ENCODE measurements around the gene MYO3B.
"Not testable (repeated sequence)": the region's sequence is repeated elsewhere in the genome, so short reads cannot be mapped to it uniquely, and the experiment has no call there.

Gene MYO3B

DNA sequence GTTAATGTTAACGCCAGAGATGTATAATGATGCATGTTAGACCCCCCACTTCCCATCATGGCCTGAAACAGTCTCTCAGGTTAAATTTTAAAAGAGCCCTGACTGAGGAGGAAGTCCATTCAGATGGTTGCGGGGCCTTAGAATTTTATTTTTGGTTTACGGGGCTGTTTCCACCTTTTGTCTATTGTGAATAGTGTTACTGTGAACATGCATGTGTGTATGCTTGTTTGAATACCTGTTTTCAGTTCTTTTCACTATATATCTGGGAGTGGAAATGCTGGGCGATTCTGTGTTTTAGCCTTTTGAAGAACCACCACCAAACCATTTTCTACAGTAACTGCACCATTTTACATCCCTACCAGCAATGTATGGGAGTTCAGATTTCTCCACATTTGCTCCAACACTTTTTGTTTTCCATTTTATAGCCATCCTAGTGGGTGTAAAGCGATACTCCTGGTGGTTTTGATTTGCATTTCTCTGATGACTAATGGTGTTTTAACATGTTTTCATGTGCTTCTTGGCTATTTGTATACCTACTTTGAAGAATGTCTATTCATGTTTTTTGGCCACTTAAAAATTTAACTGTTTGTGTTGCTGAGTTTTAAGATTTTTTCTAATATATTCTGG lies 133.0 kb downstream of the MYO3B start:
- DNase-seq: no peak

DNA sequence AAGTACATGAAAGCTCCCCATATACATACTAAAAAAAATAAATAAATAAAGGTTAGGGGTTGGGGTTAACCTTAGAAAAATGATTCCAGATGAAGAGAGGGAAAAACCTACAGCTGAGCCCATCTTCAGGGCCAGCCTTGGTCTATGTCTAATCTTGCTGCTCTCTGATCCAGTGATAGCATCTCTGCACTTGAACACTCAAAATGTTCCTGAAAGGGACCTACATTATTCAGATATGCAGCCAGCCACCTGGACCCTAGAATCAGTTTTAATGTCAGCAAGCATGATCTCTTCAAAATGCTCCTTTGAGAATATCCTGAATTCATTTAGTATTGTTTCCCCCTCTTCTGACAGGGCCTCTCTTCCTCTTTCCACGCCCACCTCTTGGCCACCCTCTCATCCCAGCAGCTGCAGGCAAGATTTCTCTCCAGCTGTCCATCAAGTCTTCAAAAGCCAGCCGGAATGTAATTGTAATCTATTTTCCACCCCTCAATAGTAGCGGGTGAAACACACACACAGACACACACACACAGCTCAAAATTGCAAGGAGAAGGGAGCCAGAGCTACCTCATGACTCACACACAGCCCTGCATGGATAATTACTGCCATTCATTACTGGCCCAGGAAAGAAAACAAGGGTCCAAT lies 135.5 kb downstream of the MYO3B start:
- DNase-seq: no peak

DNA sequence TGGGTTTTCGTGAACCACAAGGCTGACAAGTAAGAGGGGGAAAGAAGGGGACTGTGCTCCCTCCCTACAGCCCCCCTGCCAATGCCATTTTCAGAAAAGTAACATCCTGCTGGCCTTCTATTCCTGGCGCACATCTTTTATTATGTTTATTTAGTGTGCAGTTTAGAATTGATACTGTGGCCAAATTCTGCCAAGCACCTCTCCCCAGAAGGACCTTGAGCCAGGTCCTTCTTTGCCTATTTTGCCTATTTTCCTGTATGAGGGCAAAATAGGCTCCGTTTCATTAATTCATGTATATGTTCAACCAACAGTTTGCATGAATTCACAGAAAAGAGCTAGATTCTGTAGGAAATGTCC lies 136.0 kb downstream of the MYO3B start:
- DNase-seq: no peak

DNA sequence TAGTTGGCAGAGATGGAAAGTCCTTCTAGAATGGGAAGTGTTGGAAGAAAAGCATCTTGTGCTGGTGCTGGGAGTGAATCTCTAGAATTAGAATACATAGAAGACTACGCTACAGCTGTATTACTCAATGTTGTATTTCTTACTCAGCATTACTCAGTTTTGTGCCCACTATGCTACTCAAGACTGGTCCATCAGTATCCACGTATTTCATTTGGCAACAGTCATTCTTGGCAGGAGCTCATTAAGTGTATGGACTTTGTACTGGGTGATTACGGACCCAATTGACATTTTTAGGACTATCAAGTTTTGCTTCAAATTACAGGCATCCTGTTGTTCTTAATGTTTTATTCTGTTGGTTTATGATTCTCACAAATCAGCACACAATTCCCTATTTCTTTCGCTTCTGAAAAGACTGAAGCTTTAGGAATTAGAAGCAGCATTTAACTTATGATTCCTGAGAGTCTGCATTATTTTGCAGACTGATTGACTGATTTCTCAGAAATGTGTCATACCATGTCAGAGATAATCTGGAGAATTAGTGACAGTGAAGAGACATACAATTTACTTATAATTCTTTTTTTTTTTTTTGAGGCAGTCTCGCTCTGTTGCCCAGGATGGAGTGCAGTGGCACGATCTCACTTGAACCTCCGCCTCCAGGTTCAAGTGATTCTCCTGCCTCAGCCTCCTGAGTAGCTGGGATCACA lies 136.9 kb downstream of the MYO3B start:
- no peak for DNase-seq

DNA sequence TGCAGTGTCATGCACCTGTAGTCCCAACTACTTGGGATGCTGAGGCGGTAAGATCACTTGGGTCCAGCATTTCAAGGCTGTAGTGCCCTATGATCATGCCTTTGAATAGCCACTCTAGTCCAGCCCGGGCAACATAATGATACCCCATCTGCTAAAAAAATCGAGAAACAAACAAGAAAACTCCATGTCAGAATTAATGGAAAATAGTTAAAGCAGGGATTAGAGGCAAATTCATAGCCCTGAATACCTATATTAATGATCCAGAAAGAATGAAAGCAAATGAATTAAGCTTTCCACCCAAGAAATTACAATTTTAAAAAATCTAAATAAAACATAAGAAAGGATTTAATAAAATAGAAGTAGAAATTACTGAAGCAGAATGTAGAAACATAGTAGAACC lies 143.0 kb downstream of the MYO3B start:
- no peak for DNase-seq

DNA sequence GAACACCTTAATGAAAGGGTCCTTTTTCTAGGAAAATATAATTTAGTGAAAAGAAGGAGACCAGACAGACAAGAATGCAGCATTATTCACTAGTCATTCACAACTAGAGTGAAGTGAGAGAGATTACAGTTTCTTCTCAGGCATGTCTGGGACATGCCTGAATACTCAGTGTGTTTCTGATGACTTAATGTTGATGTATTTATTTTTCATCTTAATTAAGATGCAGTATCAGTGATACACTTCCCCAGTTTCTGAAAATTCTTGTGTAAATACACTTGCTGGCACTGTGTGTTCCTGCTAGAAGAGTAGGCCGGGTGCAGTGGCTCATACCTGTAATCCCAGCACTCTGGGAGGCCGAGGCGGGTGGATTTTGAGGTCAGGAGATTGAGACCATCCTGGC lies 143.6 kb downstream of the MYO3B start:
- DNase-seq: no peak

DNA sequence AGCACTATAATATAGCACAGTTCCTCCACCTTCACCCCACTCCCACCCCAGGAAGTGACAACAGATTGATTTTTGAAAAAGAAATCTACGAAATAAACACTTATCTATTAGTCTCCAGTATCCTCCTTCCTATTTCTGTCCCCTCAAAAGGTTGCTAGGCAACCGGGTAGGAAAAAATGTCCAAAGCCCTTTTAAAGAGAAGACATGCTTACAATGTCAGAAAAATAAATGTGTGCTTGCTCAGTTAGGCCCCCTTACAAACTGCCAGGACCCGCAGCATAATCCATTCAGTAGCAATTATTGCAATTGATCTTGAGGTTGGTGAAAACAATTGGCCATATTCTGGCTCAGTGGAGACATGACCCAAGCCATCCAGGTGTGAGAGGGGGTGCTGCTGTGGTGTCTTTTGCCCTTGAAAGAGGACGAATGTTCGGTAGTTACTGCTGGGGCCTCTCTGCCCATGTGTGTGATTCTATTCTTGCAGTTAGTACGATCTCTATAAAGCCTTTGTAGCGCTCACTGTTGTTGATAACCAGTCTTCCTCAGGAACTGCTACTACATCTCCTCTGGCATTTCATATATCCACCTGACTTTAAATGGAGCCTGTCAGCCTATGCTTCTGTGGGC lies 144.3 kb downstream of the MYO3B start:
- DNase-seq: no peak

DNA sequence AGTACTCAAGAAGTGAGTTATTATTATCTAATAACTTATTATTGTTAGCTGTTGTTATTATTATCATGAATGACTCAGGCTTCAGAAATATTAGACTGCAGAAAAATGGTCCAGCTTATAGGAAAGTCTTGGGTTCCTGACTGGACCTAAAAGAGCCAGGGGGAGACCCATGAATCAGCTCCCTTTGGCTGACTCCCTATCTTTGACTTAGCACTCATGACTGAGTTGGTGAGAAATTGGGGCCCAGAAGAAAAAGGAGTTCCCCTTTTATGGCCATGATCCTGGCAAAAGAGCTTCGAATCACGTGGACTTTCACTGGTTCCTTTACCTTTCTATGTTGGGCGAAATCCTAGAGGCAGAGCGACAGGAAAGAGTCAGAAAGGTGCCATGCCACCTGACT lies 145.8 kb downstream of the MYO3B start:
- DNase-seq: no peak

DNA sequence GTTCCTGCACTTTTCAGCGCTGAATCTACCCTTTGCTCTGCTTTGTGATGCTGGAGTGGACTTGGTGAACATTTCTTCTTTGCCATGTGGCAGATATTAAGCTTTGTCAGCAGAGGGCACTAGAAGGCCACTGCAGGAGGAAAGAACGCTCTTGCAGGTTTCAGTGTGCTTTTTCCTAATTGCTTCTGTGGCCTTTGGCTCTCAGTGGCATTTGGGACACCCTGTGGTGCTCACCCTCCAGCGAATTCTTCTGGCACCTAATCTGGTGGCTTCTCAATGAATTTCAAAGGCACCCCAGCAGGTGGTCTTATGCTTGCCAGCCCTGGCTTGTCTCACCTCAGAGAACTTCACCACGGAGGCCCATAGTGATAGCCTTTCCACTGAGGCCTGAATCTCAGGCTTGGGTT lies 146.7 kb downstream of the MYO3B start:
- no peak for DNase-seq

DNA sequence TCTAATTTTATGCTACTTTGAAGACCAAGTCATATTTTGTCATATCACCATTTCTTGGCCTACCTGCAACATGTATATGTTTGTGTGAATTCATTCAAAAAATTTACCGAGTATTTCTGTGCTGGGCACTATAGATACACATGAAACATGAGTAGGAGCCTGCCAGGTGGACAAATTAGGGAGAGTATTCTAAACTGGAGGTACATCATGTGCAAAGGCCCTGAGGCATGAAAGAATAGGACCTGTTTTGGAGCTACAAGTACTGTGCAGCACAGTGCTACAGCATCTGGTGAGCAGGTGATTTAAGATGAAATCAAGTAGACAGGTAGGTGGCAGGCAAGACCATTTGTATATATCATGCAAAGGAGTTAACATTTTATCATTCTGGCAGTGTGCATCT lies 152.9 kb downstream of the MYO3B start:
- DNase-seq: no peak

DNA sequence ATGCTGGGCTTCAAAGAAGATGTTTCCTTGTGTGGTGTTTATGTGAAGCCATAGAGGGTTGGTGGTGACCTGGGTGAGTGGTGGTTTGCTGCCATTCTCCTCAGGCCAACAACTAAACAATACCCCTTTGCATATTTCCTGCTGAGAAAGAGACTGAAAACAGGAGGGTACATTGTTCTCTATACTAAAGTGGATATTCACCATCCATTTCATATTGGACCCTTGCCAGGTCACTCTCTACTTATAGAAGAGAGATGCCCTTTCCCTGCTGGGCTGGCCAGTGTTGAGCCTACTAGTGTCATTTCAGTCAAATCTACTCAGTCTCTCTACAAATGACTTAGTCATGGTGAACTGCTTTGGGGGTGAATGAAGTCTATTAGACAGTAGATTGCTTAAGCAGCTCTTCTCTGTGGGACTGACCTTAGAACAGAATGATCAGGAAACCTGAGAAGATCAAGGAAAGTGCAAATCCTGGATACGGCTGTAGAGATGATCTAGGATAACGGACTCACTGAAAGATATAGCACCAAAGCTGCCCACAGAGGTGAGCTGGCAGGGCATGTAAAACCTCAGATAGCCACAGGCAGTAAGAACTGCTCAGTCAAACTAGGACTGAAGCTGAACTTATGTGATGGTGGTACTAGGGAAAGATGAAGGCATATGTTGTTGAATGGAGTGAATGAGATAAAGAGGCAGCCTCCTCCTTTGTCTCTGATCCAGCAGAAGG lies 154.9 kb downstream of the MYO3B start:
- DNase-seq: no peak

DNA sequence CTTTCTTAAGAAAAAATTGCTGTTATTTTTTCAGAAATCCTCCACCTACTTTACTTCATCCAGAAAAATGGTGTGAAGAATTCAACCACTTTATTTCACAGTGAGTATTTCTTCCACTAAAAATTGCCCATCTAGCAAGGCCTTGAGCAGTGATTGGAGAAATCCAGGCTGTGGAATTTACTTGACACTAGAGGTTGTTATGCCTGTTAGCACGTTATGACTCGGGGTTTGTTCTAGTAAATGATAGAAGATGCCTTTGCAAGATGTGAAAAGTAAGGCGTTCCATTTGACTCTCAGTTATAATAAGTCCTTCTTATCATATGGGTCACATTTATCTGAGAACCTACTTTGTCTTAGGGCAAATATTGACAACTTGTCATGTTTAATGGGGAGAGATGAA lies 157.4 kb downstream of the MYO3B start:
- no peak for DNase-seq

DNA sequence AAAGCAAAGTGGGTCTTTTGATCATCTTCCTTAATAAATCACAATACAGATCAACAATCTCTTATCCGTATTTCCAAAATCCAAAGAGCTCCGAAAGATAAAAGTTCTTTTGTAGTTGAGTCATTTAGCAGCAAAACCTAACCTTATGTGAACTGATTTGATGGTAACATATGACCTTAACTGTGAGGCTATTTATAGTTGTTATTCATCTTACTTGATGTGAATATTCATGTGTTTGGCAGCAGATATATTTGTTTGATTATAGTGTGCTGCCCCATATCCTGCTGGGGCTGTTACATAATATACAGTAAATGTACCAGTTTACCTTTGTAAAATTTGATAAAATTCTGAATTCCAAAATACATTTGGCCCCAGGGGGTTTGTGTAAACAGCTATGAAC lies 158.5 kb downstream of the MYO3B start:
- DNase-seq: no peak

DNA sequence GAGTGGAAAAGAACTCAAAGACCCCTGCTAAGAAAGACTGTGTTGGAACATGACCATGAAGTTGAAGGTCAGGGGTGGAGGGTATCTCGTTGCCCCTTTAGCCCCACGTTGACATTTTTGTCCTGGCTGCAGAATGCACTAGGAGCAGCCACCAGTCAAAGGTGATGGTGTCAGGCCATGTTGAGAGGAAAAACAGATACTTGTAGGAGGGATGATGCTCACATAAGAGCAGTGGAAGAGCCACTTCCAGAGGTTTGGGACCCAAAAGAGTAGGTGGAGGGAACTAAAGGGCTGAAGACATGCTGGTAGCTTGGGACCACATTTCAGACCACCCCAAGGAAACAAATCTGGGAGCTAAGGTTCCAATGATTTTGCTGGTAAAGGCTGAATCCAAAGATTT lies 159.0 kb downstream of the MYO3B start:
- DNase-seq: no peak

DNA sequence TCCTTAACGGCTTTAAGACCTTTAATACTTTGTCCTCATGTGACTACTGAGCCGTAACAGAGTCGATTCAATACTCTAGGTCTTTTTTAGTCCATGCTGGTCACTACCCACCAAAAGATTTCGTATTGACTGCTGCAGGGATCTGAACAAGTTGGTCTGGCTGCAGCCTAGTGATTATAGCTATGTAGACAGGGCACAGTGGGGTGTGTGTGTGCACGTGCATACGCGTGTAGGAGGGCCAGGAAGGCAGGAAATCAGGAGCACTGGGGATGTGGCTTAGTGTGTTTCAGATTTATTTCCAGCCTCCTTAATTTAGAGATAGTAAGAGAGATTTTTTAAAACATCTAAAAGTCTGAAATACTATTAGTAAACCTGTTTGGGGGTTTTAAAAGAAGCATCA lies 161.4 kb downstream of the MYO3B start:
- DNase-seq: no peak

DNA sequence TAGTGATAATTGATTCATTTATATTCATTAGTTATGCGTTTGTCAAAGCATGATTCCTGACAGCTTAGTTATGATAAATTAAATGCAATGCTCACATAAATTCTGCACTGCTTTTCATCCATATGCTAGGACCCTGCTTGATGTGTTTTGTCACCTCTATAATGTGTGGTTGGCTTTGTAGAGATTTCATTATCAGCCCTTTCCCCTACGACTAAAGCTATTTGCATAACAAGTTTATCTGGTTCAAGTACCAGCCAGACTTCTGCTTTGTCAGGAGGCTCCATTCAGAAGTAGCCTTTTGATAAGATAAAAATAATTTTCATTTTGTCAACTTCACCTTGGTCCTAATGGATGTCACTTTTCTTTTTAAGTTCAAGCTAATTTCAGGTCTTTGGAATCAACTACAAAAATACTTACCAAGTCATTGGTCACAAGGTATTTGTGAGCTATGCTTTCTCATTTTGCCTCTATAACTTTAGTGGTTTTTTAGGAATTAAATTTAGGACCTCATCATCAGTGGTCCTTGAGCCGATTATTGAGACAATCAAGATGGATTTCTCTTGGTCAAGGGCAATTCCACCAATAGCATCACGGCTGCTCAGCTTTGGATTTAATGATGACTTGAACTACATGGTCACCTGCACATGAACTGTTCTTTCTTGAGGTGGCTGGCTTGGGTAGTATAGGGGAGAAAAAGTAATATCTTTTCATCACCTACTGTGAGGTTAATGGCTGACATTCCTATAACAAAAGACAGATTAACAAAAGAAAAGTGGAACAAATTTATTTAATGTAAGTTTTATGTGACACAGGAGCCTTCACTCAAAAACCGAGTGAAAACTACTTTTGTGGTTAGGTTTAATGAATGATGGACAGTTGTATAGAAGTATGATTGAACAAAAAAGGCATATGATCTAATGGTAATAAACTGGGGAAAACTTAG lies 162.1 kb downstream of the MYO3B start:
- DNase-seq: no peak

DNA sequence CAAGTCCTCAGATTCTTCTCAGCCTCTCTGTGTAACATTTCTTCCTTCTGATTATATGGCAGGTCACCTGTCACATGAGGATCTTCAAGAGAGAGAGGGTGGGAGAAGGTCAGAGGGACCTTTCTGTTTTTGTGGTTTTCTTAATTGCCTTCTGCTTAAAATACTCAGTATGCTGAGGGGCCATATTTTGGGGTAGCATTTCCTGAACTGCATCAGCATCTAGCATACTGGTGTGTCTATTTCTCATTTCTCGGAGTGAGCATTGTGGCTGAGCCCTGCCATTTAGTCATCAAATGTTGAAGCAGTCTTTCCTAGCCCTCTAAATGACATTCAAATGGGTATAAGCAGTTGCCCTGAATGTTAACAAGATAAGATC lies 162.7 kb downstream of the MYO3B start:
- no peak for DNase-seq

DNA sequence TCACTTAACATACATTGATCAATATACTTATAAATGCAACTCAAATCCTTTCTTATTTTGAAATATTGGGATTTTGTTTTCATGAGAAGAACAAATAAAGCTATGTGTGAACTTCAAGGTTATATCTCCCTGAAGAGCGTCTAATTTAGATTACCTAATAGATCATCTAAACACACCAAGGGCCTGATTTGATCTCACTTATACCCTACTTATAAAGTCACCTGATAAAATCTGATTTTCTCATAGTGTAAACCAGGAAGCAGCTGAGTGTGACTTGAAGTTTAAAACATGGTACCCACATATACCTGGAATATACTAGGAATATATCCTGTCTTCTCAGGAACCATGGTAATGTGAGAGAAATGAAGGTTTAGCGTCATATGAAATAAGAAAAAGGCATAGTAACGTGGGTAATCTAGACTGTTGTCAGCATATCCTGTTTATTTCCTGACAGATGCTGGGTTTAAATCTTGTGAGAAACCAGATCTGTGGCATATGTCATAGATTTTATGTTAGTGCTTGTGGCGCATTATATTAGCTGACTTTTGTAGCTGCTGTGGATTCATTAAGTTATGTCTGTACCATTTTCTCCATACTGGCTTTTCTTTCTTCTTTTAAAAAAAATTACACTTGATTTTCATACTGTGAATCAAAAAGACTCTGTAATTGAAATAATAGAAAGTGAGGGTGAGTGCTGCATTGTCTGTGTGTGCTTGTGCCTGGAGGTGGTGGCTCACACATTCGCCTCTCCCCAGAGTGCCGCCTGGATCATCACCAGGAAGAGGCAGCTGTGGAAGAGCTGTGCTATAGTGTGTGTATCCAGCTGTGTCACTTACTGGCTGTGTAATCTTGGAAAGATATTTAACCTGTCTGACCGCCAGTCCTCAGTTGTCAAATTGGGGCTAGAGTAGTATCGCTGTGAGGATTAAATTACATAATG lies 164.0 kb downstream of the MYO3B start:
- no peak for DNase-seq

DNA sequence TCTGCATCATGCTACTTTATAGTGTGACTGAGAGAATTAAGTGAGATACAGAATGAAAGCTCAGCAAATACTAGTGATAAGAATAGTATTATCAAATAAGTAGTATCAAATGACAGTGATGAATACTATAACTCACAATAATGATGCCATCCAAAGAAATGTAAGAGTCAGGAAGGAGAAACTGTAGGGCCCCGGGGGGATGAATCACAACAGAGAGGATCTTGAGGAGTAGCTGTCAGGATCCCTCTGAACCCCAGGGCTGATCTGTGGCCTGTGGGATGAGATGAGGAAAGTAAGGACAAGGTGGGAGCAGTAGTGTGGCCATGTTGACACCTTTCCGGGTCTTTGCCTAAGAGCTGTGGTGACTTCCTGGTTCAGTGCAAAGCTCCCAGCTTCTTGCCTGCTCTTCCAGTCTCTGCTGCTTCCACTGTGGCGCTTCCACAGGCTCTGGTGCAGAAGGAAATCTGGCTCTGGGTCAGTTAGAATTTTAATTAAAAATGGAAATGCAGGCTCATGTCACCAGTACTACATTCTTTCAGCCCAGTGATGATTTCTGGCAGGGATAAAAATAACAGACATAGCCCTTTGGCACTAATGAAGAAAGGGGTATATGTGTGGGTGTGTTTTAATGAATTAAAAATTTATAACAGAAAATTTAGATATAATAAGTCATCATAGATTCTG lies 166.9 kb downstream of the MYO3B start:
- no peak for DNase-seq

DNA sequence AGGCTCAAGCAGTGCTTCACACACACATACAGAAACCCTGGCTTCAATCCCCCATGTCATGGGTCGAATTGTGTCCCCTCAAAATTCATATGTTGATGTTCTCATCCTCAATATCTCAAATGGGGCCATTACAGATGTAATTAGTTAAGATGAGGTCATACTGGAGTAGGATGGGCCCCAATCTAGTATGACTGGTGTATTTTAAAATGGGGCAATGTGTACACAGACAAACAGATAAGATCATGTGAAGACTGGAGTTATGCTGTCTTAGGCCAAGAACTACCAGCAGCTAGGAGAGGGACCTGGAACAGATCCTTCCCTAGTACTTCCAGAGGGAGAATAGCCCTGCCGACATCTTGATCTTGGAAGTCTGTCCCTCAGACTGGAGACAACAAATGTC lies 167.7 kb downstream of the MYO3B start:
- DNase-seq: no peak

DNA sequence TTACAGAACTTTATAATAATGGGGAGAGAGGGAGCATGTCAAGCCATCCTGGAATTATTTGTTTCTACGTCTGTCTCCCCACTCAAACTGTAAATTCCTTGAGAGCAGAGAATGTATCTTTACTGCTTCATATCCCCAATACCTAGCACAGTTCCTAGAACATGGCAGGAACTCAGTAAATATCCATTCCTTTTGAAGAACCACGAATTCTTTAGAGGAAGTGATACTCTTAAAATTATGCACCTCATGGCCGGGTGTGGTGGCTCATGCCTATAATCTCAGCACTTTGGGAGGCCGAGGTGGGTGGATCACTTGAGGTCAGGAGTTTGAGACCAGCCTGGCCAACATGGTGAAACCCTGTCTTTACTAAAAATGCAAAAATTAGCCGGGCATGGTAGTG lies 171.3 kb downstream of the MYO3B start:
- DNase-seq: not testable (repeated sequence)

All from CD4-positive, alpha-beta T cell treated with Interleukin-15 for 1 hour (primary cell).